NCI-H2081 (cell line): Measurements from ENCODE around the gene AK5.
"Not testable (repeated sequence)": the region's sequence is repeated elsewhere in the genome, so short reads cannot be mapped to it uniquely, and the experiment has no call there.

Source experiments
- DNase-seq, 2 experiments: peaks; one replicate each; lab custom pipeline; 2025; lab: John Stamatoyannopoulos, UW

The AK5 gene

GRCh38 chr1:77399250-77400086, 117.6 kb downstream of the AK5 start:
- peak in 1 of 2 experiments; percentile 25 for DNase-seq

GRCh38 chr1:77400781-77401180, 119.0 kb downstream of the AK5 start:
- DNase-seq: no peak

- DNase-seq: no peak
Measured at GRCh38 chr1:77401384-77401783, 119.6 kb downstream of the AK5 start.

DNA sequence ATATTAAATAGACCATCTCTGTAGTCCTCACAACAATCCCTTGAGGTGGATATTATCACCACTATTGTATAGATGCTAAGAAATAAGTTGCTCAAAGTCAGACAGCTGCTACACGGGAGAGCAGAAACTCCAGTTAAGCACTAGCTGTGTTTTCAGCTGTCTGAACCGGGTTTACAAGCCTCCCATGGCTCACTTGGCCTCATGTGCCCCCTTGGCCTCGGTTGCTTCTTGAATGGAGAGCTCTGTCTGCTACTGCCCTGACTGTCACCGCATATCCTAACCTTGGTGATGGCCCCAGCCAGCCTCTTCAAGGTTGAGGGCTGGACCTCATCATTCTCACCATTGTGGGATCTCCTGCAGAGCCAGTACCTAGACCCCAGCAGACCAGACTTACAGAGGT, 123.4 kb downstream of the AK5 start:
- DNase-seq: no peak

GRCh38 chr1:77406661-77407060, 124.8 kb downstream of the AK5 start:
- peak in 1 of 2 experiments; percentile 36 for DNase-seq

GRCh38 chr1:77407738-77408375, 126.0 kb downstream of the AK5 start:
- DNase-seq: no peak

GRCh38 chr1:77408933-77409332, 127.1 kb downstream of the AK5 start:
- DNase-seq: not testable (repeated sequence)

- DNase-seq: no peak
Measured at GRCh38 chr1:77412069-77412819, 130.4 kb downstream of the AK5 start.

GRCh38 chr1:77412820-77413530, 131.2 kb downstream of the AK5 start:
- DNase-seq: no peak

GRCh38 chr1:77413541-77414335, 131.9 kb downstream of the AK5 start:
- DNase-seq: no peak

DNA sequence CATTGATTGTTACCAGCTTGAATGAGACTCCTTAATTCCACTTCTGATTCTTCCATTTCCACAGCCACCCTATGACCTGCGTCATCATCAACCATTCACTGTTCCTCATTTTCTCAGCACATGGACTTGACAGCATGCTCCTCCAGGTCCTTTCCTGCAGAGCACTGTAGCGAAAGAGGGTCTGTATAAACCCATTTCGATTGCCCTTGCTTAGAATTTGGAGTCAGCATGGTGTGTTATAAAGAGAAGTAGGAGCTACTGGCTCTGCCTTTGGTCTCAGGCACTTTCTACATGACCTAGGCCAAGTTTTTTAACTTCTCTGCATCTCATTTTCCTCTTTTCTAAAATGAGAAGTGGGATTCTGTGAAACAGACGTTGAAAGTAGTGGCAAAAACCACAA, 133.8 kb downstream of the AK5 start:
- no peak for DNase-seq

GRCh38 chr1:77416692-77417450, 135.1 kb downstream of the AK5 start:
- DNase-seq: peak in 1 of 2 experiments; percentile 7

- DNase-seq: not testable (repeated sequence)
Measured at GRCh38 chr1:77418055-77418454, 136.2 kb downstream of the AK5 start.

GRCh38 chr1:77421504-77422233, 139.8 kb downstream of the AK5 start:
- no peak for DNase-seq

GRCh38 chr1:77424236-77424635, 142.4 kb downstream of the AK5 start:
- no peak for DNase-seq

DNA sequence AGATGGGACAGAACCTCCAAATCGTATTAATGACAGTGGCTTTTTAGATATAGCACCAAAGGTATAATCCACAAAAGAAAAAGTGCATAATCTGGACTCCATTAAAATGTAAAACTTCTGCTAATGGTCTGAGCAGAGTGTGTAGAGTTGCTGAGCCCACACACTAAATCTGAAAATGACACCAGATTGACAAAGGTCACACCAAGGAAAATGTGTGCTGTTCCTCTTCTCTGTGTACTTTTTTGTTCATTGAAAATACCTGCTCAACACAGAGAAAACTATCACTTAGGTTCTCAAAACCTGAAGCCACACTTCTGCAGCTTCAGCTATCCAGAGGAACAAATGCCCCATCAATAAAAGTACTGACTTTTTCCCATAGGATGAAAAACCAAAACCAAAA, 146.2 kb downstream of the AK5 start:
- no peak for DNase-seq

- no peak for DNase-seq
Measured at GRCh38 chr1:77430966-77431690, 149.3 kb downstream of the AK5 start.

GRCh38 chr1:77433934-77434333, 152.1 kb downstream of the AK5 start:
- no peak for DNase-seq

GRCh38 chr1:77434967-77435366, 153.1 kb downstream of the AK5 start:
- no peak for DNase-seq
